ENCODE measurements around the gene PPP6R1. TPM values are rescaled to one million over a fixed set of nuclear protein-coding genes. Genes with fewer than 3 reads are reported as not detected.

The PPP6R1 gene
- polyA plus RNA-seq, 1 donor = 65.1 TPM

GRCh38 chr19:55269299-55269698, 10.5 kb upstream of the PPP6R1 start:
- Histone ChIP-seq H3K27ac (ENCODE audit: low read length) (no peak overlapping the region), H3K36me3 (ENCODE audit: control insufficient read depth, insufficient read depth, low read length) (peaks cover 21% of the 10 kb centered on the region), H3K4me3 (ENCODE audit: low read length) (no peak overlapping the region), H3K9me3 (ENCODE audit: control insufficient read depth, low read depth, low read length) (no peaks in the 10 kb centered on the region), H3K4me1 (ENCODE audit: control insufficient read depth, insufficient read depth, low read length) (no peaks in the 10 kb centered on the region), H3K27me3 (ENCODE audit: control insufficient read depth, insufficient read depth, low read length) (no peaks in the 10 kb centered on the region)
- no peak for DNase-seq
- WGBS (ENCODE audit: insufficient coverage, low lambda C conversion rate) = 83% methylated on average over 1 of the region's 8 CpGs

- no peak overlapping the region for H3K27ac ChIP-seq (ENCODE audit: low read length)
- H3K9me3 ChIP-seq (ENCODE audit: control insufficient read depth, low read depth, low read length) = no peaks in the 10 kb centered on the region
These were observed 8.0 kb upstream of the PPP6R1 start for GRCh38 chr19:55266840-55267239.

GRCh38 chr19:55266404-55266803, 7.6 kb upstream of the PPP6R1 start:
- no peaks in the 10 kb centered on the region for H3K27me3 ChIP-seq (ENCODE audit: control insufficient read depth, insufficient read depth, low read length)
- no peak overlapping the region for H3K4me3 ChIP-seq (ENCODE audit: low read length)
- H3K9me3 ChIP-seq (ENCODE audit: control insufficient read depth, low read depth, low read length) = no peaks in the 10 kb centered on the region
- 100% methylated on average over 3 of the region's 3 CpGs for WGBS (ENCODE audit: insufficient coverage, low lambda C conversion rate)
- H3K36me3 ChIP-seq (ENCODE audit: control insufficient read depth, insufficient read depth, low read length) = peaks cover 6% of the 10 kb centered on the region
- no peak for DNase-seq
- H3K4me1 ChIP-seq (ENCODE audit: control insufficient read depth, insufficient read depth, low read length) = no peaks in the 10 kb centered on the region
- no peak overlapping the region for H3K27ac ChIP-seq (ENCODE audit: low read length)

More at GRCh38 chr19:55266840-55267239, 8.0 kb upstream of the PPP6R1 start:
- Histone ChIP-seq H3K4me1 (ENCODE audit: control insufficient read depth, insufficient read depth, low read length) (no peaks in the 10 kb centered on the region), H3K4me3 (ENCODE audit: low read length) (no peak overlapping the region), H3K36me3 (ENCODE audit: control insufficient read depth, insufficient read depth, low read length) (peaks cover 6% of the 10 kb centered on the region), H3K27me3 (ENCODE audit: control insufficient read depth, insufficient read depth, low read length) (no peaks in the 10 kb centered on the region)
- no peak for DNase-seq
- WGBS (ENCODE audit: insufficient coverage, low lambda C conversion rate) = 100% methylated on average over 3 of the region's 4 CpGs

- Histone ChIP-seq H3K4me1 (ENCODE audit: control insufficient read depth, insufficient read depth, low read length) (no peaks in the 10 kb centered on the region), H3K27me3 (ENCODE audit: control insufficient read depth, insufficient read depth, low read length) (no peaks in the 10 kb centered on the region), H3K9me3 (ENCODE audit: control insufficient read depth, low read depth, low read length) (no peaks in the 10 kb centered on the region), H3K4me3 (ENCODE audit: low read length) (no peak overlapping the region), H3K27ac (ENCODE audit: low read length) (no peak overlapping the region), H3K36me3 (ENCODE audit: control insufficient read depth, insufficient read depth, low read length) (peaks cover 6% of the 10 kb centered on the region)
- no CpG with 5 or more reads among the region's 12 CpGs for WGBS (ENCODE audit: insufficient coverage, low lambda C conversion rate)
- no peak for DNase-seq
These were observed 7.0 kb upstream of the PPP6R1 start for GRCh38 chr19:55265723-55266386.

GRCh38 chr19:55265173-55265572, 6.4 kb upstream of the PPP6R1 start:
- Histone ChIP-seq H3K27ac (ENCODE audit: low read length) (no peak overlapping the region), H3K4me1 (ENCODE audit: control insufficient read depth, insufficient read depth, low read length) (no peaks in the 10 kb centered on the region), H3K4me3 (ENCODE audit: low read length) (no peak overlapping the region), H3K9me3 (ENCODE audit: control insufficient read depth, low read depth, low read length) (no peaks in the 10 kb centered on the region), H3K36me3 (ENCODE audit: control insufficient read depth, insufficient read depth, low read length) (peaks cover 6% of the 10 kb centered on the region), H3K27me3 (ENCODE audit: control insufficient read depth, insufficient read depth, low read length) (no peaks in the 10 kb centered on the region)
- no peak for DNase-seq
- WGBS (ENCODE audit: insufficient coverage, low lambda C conversion rate) = no CpG with 5 or more reads among the region's 16 CpGs

- no CpG with 5 or more reads among the region's 5 CpGs for WGBS (ENCODE audit: insufficient coverage, low lambda C conversion rate)
- peaks cover 6% of the 10 kb centered on the region for H3K36me3 ChIP-seq (ENCODE audit: control insufficient read depth, insufficient read depth, low read length)
- H3K4me3 ChIP-seq (ENCODE audit: low read length) = no peak overlapping the region
- peaks cover 6% of the 10 kb centered on the region for H3K4me1 ChIP-seq (ENCODE audit: control insufficient read depth, insufficient read depth, low read length)
- no peaks in the 10 kb centered on the region for H3K27me3 ChIP-seq (ENCODE audit: control insufficient read depth, insufficient read depth, low read length)
- no peak for DNase-seq
- no peak overlapping the region for H3K27ac ChIP-seq (ENCODE audit: low read length)
- no peaks in the 10 kb centered on the region for H3K9me3 ChIP-seq (ENCODE audit: control insufficient read depth, low read depth, low read length)
These were observed 5.7 kb upstream of the PPP6R1 start for GRCh38 chr19:55264531-55264930.

- Histone ChIP-seq H3K4me3 (ENCODE audit: low read length) (no peak overlapping the region), H3K27ac (ENCODE audit: low read length) (no peak overlapping the region), H3K27me3 (ENCODE audit: control insufficient read depth, insufficient read depth, low read length) (no peaks in the 10 kb centered on the region), H3K36me3 (ENCODE audit: control insufficient read depth, insufficient read depth, low read length) (peaks cover 3% of the 10 kb centered on the region), H3K4me1 (ENCODE audit: control insufficient read depth, insufficient read depth, low read length) (peaks cover 6% of the 10 kb centered on the region), H3K9me3 (ENCODE audit: control insufficient read depth, low read depth, low read length) (no peaks in the 10 kb centered on the region)
- no peak for DNase-seq
- 86% methylated on average over 1 of the region's 9 CpGs for WGBS (ENCODE audit: insufficient coverage, low lambda C conversion rate)
These were observed 3.5 kb upstream of the PPP6R1 start for GRCh38 chr19:55262359-55262758.

- H3K27me3 ChIP-seq (ENCODE audit: control insufficient read depth, insufficient read depth, low read length) = no peaks in the 10 kb centered on the region
- 100% methylated on average over 1 of the region's 13 CpGs for WGBS (ENCODE audit: insufficient coverage, low lambda C conversion rate)
- H3K27ac ChIP-seq (ENCODE audit: low read length) = no peak overlapping the region
- H3K4me1 ChIP-seq (ENCODE audit: control insufficient read depth, insufficient read depth, low read length) = peaks cover 11% of the 10 kb centered on the region
- DNase-seq = no peak
- H3K4me3 ChIP-seq (ENCODE audit: low read length) = no peak overlapping the region
- peaks cover 3% of the 10 kb centered on the region for H3K36me3 ChIP-seq (ENCODE audit: control insufficient read depth, insufficient read depth, low read length)
- H3K9me3 ChIP-seq (ENCODE audit: control insufficient read depth, low read depth, low read length) = no peaks in the 10 kb centered on the region
These were observed 2.9 kb upstream of the PPP6R1 start for GRCh38 chr19:55261671-55262126.

GRCh38 chr19:55259540-55260210, 858 bp upstream of the PPP6R1 start:
- H3K36me3 ChIP-seq (ENCODE audit: control insufficient read depth, insufficient read depth, low read length) = peaks cover 3% of the 10 kb centered on the region
- H3K27ac ChIP-seq (ENCODE audit: low read length) = peak overlapping the region; percentile 88
- WGBS (ENCODE audit: insufficient coverage, low lambda C conversion rate) = 0% methylated on average over 1 of the region's 29 CpGs
- H3K27me3 ChIP-seq (ENCODE audit: control insufficient read depth, insufficient read depth, low read length) = no peaks in the 10 kb centered on the region
- H3K9me3 ChIP-seq (ENCODE audit: control insufficient read depth, low read depth, low read length) = no peaks in the 10 kb centered on the region
- peak overlapping the region; percentile 44 for H3K4me3 ChIP-seq (ENCODE audit: low read length)
- H3K4me1 ChIP-seq (ENCODE audit: control insufficient read depth, insufficient read depth, low read length) = peaks cover 27% of the 10 kb centered on the region
- no peak for DNase-seq

- Histone ChIP-seq H3K9me3 (ENCODE audit: control insufficient read depth, low read depth, low read length) (no peaks in the 10 kb centered on the region), H3K4me3 (ENCODE audit: low read length) (peak overlapping the region; percentile 94), H3K36me3 (ENCODE audit: control insufficient read depth, insufficient read depth, low read length) (peaks cover 14% of the 10 kb centered on the region), H3K4me1 (ENCODE audit: control insufficient read depth, insufficient read depth, low read length) (peaks cover 29% of the 10 kb centered on the region), H3K27me3 (ENCODE audit: control insufficient read depth, insufficient read depth, low read length) (no peaks in the 10 kb centered on the region), H3K27ac (ENCODE audit: low read length) (peak overlapping the region; percentile 92)
- WGBS (ENCODE audit: insufficient coverage, low lambda C conversion rate) = no CpG with 5 or more reads among the region's 53 CpGs
- no peak for DNase-seq
These were observed 365 bp downstream of the PPP6R1 start for GRCh38 chr19:55258476-55258827.
